ENCODE measurements around the gene STRAP. TPM values are rescaled to one million over a fixed set of nuclear protein-coding genes. Genes with fewer than 3 reads are reported as not detected.

STRAP gene
- total and polyA plus RNA-seq, 2 of the 8 experiments (the other 6 are each of a cell fraction or from before 2014, with no cell fraction given): 107 to 251 TPM

DNA sequence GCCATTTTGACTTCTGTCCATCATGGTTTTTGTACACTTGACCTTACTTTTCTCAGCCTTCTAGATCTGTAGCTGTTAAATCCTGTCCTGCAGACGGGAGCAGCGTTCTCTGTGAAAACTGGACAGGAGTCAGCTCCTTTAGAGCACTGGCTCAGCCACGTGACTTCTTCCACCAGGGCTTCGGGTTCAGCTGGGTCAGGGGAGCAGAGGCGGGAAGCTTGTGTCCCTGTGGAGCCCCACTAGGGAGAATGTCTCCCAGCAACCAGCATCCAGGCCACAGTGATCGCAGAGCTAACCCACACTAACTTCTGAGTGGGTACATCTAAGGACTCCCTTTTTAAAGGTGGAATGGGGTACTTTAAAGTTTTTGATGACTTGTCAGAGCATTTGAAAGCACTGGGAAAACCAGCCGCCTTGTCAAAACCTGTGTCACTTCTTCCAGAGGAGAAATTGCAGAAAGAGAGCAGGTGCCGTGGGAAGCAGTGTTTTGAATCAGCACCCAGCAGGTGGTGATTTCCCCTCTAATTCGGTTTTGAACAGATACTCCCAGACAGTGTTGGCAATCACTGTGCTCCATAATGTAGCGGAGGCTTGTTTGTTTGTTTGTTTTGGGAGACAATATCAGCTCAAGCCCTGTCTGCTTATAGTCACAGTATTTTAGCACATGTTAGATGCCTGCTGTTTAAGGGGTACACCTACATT lies 46.8 kb downstream of the STRAP start (continued):
- TF ChIP-seq, protein P1, sequence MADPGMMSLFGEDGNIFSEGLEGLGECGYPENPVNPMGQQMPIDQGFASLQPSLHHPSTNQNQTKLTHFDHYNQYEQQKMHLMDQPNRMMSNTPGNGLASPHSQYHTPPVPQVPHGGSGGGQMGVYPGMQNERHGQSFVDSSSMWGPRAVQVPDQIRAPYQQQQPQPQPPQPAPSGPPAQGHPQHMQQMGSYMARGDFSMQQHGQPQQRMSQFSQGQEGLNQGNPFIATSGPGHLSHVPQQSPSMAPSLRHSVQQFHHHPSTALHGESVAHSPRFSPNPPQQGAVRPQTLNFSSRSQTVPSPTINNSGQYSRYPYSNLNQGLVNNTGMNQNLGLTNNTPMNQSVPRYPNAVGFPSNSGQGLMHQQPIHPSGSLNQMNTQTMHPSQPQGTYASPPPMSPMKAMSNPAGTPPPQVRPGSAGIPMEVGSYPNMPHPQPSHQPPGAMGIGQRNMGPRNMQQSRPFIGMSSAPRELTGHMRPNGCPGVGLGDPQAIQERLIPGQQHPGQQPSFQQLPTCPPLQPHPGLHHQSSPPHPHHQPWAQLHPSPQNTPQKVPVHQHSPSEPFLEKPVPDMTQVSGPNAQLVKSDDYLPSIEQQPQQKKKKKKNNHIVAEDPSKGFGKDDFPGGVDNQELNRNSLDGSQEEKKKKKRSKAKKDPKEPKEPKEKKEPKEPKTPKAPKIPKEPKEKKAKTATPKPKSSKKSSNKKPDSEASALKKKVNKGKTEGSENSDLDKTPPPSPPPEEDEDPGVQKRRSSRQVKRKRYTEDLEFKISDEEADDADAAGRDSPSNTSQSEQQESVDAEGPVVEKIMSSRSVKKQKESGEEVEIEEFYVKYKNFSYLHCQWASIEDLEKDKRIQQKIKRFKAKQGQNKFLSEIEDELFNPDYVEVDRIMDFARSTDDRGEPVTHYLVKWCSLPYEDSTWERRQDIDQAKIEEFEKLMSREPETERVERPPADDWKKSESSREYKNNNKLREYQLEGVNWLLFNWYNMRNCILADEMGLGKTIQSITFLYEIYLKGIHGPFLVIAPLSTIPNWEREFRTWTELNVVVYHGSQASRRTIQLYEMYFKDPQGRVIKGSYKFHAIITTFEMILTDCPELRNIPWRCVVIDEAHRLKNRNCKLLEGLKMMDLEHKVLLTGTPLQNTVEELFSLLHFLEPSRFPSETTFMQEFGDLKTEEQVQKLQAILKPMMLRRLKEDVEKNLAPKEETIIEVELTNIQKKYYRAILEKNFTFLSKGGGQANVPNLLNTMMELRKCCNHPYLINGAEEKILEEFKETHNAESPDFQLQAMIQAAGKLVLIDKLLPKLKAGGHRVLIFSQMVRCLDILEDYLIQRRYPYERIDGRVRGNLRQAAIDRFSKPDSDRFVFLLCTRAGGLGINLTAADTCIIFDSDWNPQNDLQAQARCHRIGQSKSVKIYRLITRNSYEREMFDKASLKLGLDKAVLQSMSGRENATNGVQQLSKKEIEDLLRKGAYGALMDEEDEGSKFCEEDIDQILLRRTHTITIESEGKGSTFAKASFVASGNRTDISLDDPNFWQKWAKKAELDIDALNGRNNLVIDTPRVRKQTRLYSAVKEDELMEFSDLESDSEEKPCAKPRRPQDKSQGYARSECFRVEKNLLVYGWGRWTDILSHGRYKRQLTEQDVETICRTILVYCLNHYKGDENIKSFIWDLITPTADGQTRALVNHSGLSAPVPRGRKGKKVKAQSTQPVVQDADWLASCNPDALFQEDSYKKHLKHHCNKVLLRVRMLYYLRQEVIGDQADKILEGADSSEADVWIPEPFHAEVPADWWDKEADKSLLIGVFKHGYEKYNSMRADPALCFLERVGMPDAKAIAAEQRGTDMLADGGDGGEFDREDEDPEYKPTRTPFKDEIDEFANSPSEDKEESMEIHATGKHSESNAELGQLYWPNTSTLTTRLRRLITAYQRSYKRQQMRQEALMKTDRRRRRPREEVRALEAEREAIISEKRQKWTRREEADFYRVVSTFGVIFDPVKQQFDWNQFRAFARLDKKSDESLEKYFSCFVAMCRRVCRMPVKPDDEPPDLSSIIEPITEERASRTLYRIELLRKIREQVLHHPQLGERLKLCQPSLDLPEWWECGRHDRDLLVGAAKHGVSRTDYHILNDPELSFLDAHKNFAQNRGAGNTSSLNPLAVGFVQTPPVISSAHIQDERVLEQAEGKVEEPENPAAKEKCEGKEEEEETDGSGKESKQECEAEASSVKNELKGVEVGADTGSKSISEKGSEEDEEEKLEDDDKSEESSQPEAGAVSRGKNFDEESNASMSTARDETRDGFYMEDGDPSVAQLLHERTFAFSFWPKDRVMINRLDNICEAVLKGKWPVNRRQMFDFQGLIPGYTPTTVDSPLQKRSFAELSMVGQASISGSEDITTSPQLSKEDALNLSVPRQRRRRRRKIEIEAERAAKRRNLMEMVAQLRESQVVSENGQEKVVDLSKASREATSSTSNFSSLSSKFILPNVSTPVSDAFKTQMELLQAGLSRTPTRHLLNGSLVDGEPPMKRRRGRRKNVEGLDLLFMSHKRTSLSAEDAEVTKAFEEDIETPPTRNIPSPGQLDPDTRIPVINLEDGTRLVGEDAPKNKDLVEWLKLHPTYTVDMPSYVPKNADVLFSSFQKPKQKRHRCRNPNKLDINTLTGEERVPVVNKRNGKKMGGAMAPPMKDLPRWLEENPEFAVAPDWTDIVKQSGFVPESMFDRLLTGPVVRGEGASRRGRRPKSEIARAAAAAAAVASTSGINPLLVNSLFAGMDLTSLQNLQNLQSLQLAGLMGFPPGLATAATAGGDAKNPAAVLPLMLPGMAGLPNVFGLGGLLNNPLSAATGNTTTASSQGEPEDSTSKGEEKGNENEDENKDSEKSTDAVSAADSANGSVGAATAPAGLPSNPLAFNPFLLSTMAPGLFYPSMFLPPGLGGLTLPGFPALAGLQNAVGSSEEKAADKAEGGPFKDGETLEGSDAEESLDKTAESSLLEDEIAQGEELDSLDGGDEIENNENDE (IDR thresholded peaks at IDR 0.05; ENCODE audit: insufficient replicate concordance, low read length): no peak
- TF ChIP-seq SRF (IDR thresholded peaks at IDR 0.05; ENCODE audit: low read depth, low read length) (no peak), ZNF274 (IDR thresholded peaks at IDR 0.05; ENCODE audit: borderline replicate concordance, extremely low read depth, low read length) (no peak), PHF8 (conservative IDR thresholded peaks at IDR 0.05; ENCODE audit: low read depth, low read length) (no peak), EGR1 (IDR thresholded peaks at IDR 0.05; ENCODE audit: borderline replicate concordance, low read depth, low read length) (no peak), KDM1A (IDR thresholded peaks at IDR 0.05; ENCODE audit: borderline replicate concordance, low read length) (no peak), RAD21 (IDR thresholded peaks at IDR 0.05 in 1 of 2, conservative IDR thresholded peaks at IDR 0.05 in 1 of 2; ENCODE audit: low read depth in 2 of 2, low read length in 2 of 2) (no peak), POLR2A (IDR thresholded peaks at IDR 0.05; ENCODE audit: control extremely low read depth in 1 of 2, low read depth in 2 of 2, low read length in 2 of 2) (no peak), GABPA (IDR thresholded peaks at IDR 0.05; ENCODE audit: borderline replicate concordance, insufficient read depth, low read length) (no peak)

Data from H1 (cell line).